ENCODE data around the gene HADH. TPM values are rescaled to one million over a fixed set of nuclear protein-coding genes. Genes with fewer than 3 reads are reported as not detected.

The HADH gene
- total RNA-seq, 1 donor: 14.1 TPM

GRCh38 chr4:108055787-108056186, 66.1 kb downstream of the HADH start:
- TF ChIP-seq CTCF (IDR thresholded peaks at IDR 0.05; ENCODE audit: insufficient read depth, low read length): no peak
- DNase-seq (ENCODE audit: low read depth): no peak
- no peak overlapping the region for H3K4me3 ChIP-seq (ENCODE audit: low read depth, low read length)

GRCh38 chr4:108056418-108056817, 66.7 kb downstream of the HADH start:
- no peak for DNase-seq (ENCODE audit: low read depth)
- no peak overlapping the region for H3K4me3 ChIP-seq (ENCODE audit: low read depth, low read length)
- no peak for TF ChIP-seq CTCF (IDR thresholded peaks at IDR 0.05; ENCODE audit: insufficient read depth, low read length)

GRCh38 chr4:108058685-108059440, 69.2 kb downstream of the HADH start:
- no peak for TF ChIP-seq CTCF (IDR thresholded peaks at IDR 0.05; ENCODE audit: insufficient read depth, low read length)
- no peak for DNase-seq (ENCODE audit: low read depth)
- H3K4me3 ChIP-seq (ENCODE audit: low read depth, low read length): no peak overlapping the region

- peak; percentile 44 for DNase-seq (ENCODE audit: low read depth)
- H3K4me3 ChIP-seq (ENCODE audit: low read depth, low read length): no peak overlapping the region
- TF ChIP-seq CTCF (IDR thresholded peaks at IDR 0.05; ENCODE audit: insufficient read depth, low read length): peak; percentile 19
These were observed 70.5 kb downstream of the HADH start for GRCh38 chr4:108060164-108060563.

GRCh38 chr4:108060686-108061321, 71.1 kb downstream of the HADH start:
- DNase-seq (ENCODE audit: low read depth): no peak
- H3K4me3 ChIP-seq (ENCODE audit: low read depth, low read length): no peak overlapping the region
- TF ChIP-seq CTCF (IDR thresholded peaks at IDR 0.05; ENCODE audit: insufficient read depth, low read length): no peak

- H3K4me3 ChIP-seq (ENCODE audit: low read depth, low read length): no peak overlapping the region
- no peak for TF ChIP-seq CTCF (IDR thresholded peaks at IDR 0.05; ENCODE audit: insufficient read depth, low read length)
- no peak for DNase-seq (ENCODE audit: low read depth)
These were observed 78.8 kb downstream of the HADH start for GRCh38 chr4:108068442-108068841.
